Activated CD8-positive, alpha-beta memory T cell treated with anti-CD3 and anti-CD28 coated beads for 48 hours (primary cell): ENCODE measurements around the gene EEFSEC.

Experiments
- DNase-seq, 3 experiments: peaks; one replicate each; pipeline ENCODE4 v3.0.0-alpha.2; 2020; ENCODE audit warnings: low read depth in 2 of 3, low spot score in 2 of 3

EEFSEC gene

DNA sequence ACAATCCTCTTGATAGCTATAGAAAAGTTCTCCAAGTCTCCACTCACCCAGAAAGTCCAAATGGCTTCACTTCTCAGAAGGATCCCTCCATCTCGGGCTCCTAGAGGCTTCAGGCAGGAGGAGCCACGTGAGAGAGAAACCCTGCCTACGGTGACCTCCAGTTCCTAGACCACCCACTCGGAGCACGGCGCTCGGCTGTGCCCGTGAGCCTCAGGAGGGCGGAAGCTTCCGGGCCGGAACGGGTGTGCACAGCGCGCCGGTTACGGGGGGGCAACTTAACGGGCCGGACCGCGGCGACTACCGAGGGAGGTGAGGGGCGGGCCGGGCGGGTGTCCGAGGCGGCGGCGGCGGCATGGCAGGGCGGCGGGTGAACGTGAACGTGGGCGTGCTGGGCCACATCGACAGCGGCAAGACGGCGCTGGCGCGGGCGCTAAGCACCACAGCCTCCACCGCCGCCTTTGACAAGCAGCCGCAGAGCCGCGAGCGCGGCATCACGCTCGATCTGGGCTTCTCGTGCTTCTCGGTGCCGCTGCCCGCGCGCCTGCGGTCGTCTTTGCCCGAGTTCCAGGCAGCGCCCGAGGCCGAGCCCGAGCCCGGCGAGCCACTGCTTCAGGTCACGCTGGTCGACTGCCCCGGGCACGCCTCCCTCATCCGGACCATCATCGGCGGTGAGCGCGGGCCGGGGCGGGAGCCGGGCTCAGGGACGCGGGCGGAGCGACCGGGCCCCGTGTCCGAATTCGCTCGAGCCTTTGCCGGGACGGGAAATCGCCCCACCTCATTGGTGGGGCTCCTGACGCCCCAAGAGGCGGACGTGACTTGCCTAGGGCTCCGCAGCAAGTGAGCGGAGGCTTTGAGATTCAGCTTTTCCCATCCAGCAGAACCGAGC, at the start of gene EEFSEC:
TSS of gene EEFSEC (plus strand) at position 326 of the 886 bp plus-strand sequence. CDS start at position 353, 27 bp downstream.
- peak; percentile 79 to 88 (median 81) for DNase-seq

DNA sequence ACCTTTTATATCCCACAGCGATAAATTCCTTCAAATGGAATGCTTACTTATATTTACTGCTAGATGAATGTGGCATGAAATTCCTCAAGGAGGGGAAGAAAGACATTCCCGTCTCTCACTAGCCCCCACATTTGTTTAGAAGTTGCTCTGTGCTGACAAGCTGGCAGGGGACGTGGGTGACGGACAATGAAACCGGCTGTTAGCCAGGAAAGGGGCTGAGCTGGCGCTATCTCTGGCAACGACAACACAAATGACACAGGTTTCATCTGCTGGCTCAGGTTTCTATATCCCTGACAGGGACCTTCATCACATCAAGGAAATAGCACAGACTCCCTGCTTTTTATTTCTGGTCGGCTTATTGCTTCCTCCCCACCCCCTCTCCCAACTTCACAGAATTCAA, 45.4 kb upstream of the EEFSEC start:
- no peak for DNase-seq

DNA sequence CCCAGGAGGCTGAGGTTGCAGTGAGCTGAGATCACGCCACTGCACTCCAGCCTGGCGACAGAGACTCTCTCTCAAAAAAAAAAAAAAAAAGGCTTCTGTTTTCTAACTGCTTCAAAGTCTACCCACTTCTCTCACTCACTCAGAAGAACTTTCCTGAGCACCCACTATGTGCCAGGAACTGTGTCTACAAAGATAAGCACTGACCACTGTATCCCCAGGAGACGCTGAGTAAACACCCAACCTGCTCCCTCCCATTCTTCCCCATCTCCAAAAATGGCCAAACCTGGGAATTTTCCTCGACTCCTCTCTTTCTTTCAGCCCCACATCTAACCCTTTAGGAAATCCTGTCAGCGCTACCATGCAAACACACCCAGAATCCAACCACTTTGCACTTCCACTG, 42.1 kb upstream of the EEFSEC start:
- DNase-seq, result no peak

DNA sequence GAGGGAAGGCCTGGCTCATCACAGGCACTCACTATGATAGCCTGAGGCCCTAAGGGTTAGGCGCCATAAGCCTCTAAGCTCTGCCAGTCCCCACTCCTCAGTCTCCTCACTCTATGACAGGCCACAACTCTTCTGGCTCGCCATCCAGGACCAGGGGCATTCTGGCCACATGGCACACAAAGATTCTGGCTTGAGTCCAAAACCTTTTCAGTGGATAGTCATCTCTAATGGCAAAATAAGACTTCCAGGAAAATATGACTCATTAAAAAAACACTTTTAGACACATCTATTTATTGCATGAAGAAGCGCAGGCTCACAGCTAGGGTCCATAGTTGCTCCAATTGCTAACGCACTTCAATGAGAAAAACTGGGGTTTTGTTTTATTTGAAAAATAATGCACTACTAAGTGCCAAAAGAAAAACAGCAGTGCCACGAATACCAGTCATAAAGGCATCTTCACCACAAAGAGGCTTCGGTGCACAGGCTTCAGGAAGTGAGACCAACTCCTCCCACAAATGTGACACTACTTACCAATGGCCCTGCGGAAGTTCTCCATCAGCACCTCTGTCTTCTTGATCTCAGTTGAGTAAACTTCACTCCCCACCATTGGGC, 40.8 kb upstream of the EEFSEC start:
- peak in 1 of 3 experiments; percentile 13 for DNase-seq

DNA sequence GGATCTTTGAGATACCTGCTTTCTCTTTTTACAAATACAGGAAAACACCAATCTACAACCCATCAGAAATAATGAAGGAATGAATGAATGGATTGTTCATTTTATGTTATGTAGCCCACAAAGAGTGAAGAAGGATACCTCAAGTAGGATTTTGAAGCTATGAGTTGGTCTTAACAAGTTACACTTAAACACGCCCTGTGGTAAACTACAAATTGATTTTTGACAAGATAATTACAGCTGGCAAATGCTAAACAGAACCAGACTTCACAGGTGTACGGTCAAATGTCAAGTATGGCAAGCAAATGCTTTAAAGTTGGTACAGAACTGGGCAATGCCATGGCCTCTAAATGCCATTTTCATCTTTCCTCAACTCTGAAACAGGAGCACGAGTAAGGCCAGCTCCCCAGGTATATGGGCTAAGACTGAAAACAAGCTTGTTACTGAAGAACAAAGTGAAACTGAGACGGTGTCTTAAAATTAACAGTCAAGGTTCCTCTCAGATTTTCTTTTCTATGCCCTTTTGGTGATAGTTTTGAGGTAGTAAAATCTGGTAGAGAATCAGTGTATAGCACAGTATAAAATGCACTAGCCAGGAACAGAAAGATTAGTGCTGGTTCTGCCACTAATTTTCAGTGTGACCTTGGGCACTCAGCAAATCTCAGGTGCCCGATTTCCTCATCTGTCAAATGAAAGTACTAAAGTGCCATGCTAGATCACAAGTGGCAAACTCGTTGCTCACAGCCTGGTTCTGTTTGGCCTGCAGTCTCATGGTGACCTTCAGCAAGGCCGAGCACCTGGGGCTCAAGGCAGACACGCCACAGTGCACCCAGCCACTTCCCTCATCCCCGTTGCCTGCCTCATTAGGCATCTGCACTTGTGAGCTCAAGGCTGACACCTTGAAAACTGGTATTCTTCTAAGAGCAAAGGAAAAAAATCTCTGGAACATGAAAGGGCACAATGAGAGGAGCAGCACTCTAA, 39.2 kb upstream of the EEFSEC start:
- no peak for DNase-seq

- DNase-seq, result no peak
Measured at GRCh38 chr3:128122013-128122412, 31.3 kb upstream of the EEFSEC start.

GRCh38 chr3:128123156-128123537, 30.1 kb upstream of the EEFSEC start:
- no peak for DNase-seq

DNA sequence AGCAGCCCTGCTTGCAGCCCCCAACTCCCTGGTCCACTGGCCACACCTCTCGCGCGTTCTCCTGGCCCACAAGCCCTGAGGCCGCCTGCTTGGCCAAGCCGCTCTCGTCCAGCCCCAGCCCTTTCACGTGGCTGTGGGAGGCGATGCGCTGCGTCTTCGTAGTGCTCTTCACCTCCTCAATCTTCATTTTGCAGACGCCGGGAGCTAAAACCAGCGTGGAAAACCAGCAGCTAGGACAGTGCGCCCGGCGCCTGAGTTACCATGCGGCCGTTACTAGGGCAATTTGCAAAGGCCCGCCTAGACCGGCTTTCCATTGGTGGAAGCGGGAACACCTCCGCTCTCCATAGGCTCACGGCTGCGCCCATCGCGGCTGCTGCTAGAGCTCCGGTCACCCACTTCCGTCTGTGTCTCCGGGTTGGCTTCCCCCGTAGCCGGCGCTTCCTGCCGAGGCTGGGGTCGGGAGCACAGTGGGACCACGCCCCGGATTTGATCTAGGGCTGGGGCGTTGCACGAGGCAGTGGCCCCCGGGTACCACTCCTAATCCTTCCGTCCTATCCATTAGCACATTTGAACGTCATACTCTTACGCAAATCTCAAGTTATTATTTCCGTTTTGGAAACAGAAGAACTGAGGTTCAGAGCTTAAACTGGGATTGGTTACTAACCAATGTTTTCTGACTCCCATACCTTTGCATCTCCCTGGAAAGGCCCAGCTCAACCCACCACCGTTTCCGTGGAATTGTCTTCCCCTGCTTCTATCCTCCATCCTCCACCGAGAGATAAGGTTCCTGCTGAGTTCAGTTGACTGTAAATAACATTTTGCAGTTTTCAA, 29.5 kb upstream of the EEFSEC start, which contains the start of gene RUVBL1:
TSS of gene RUVBL1 (minus strand) at position 275 of the 831 bp plus-strand sequence. CDS start at position 187, 88 bp downstream.
- peak; percentile 82 to 94 (median 91) for DNase-seq

DNA sequence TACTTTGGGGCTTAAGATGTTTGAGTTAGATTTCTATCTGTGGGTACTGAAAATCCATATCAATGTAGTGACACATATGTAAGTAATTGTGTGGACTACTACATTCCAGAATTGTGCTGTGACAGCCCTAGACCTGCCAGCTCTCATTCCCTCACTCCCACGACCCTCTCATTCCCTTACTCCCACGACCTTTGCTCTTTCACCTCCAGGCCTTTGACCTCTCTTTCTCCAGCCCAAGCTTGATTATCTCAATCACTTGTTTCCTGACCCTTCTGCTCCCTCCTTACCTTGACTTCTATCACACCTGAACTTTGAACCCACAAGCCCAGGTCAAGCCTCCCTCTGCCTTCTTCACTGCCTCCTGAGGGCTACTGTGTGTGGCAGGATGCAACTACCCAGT, 26.0 kb upstream of the EEFSEC start:
- DNase-seq, result no peak

DNA sequence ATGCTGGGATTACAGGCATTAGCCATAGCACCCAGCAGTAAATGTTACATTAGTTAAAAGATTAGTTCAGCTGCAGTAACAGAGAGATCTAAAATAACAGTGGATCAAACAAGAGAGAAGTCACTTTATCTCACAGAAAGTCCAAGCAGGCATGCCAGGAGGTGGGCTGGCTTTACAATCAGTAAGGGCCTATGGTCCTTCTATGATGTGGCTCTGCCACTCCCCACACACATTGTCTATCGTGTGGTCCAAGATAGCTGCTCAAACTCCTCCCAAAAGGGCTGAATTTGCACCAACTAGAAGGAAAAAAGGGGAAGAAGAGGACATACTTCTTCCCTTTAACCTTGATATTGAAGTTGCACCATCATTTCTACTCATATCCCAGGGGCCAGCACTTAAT, 25.0 kb upstream of the EEFSEC start:
- no peak for DNase-seq

DNA sequence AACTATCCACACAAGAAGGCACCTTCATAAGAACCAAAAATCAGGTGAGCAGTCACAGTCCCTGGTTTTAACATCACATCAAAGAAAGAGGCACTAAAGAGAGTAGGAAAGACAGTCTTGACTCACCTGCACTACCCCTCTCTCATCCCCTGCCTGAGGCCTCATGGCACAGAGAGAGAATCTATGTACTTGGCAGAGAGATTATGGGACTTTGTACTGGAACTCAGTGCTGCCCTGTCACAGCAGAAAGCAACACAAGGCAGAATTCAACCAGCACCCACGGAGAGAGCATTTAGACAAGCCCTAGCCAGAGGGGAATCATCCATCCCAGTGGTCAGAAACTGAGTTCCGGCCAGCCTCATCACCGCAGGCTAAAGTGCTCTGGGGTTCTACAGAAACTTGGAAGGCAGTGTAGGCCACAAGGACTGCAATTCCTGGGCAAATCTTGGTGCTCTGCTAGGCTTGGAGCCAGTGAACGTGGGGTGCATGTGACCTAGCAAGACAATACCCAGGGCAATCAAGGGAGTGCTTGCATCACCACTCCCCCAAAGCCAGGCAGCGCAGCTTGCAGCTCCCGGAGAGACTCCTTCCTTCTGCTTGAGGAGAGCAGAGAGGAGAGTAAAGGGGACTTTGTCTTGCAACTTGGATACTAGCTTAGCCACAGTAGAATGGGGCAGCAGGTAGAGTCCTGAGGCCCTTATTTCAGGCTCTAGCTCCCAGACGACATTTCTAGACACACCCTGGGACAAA, 21.2 kb upstream of the EEFSEC start:
- DNase-seq, result no peak

DNA sequence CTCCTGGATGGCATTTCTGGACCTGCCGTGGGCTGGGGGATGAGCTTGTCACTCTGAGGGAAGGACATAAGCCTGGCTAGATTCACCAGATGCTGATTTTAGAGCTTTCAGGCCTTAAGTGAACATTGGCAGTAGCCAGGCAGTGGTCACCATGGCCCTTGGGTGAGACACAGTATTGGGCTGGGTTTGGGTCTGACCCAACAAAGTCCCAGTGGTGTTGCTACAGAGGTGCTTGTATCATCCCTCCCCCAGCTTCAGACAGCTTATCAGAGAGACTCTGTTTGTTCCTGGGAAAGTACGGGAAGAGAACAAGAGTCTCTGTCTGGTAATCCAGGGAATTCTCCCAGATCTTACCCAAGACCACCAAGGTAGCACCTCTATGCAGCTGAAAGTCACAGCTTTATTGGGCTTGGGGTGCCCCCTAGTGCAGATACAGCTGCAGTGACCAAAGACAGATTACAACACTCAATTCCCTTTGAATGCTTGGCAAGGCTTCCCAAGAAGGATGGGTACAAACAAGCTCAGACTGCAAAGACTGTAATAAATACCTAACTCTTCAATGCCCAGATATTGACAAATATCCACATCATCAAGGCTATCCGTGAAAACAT, 19.9 kb upstream of the EEFSEC start:
- DNase-seq, result no peak

DNA sequence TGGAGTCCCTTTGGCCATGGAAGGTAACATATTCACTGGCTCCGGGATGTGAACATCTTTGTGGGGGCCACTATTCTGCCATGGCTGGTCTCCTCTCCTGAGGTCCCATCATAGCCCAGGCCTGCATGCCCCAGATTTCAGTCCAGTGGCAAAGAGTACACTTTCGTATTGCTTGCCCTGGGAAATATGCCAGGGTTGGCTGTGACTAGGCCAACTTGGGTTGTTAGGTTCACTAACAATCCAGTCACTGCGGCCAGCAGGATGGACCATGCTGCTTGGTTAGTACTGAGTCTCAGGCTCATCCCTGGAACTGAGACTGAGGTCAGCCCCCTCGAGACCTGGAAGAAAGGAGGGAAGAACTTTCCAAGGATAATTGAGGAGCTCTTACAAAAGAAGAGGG, 9.8 kb upstream of the EEFSEC start:
- no peak for DNase-seq

DNA sequence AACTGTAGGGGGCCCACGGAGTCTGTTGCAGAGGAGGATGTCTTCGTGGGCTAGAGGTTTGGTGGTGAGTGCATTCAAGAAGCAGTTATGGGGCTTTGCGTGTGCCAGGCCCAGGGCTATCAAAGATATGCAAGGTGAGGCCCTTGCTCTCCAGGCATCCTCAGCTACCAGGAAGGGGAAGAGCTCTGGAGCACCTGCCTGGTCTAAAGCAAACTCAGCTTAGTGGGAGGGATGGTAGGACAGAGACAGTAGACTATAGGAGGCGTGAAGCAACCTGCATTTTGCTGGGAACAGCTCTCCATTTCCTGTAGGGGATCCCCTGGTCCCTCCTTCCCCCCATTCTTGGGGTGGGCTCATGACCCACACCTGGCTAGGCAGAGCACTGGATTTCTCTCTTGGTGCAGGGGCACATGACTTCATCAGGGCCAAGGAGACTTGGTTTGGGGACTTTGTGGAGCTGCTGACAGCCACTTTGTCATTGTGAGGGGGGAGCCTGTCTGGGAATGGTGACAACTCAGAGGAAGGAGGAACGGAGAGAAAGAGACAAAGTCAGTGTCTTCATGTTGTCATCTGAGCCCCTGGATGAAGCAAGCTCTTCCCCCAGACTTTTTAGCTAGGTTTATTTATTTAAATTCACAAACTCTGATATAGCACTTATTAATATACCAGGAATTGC, 8.6 kb upstream of the EEFSEC start:
- DNase-seq, result no peak

DNA sequence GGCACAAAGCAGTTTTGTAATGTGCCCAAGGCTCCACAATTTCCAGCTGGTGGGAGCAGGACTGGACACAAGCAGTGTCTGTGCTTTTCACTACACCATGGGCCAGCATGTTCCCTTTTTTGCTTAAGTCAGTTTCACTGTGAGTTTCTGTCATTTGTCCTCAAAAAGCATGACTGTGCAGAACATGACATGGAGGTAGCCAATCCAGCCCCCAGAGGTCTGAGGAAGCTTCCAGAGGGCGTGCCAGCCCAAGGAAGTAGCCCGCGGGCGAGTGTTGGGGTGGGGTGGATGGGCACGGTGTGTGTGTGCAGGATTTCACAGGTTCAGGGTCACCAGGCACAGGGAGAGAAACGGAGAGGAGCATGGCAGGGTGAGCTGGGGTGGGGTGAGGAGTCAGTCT, 8.0 kb upstream of the EEFSEC start:
- DNase-seq, result no peak

DNA sequence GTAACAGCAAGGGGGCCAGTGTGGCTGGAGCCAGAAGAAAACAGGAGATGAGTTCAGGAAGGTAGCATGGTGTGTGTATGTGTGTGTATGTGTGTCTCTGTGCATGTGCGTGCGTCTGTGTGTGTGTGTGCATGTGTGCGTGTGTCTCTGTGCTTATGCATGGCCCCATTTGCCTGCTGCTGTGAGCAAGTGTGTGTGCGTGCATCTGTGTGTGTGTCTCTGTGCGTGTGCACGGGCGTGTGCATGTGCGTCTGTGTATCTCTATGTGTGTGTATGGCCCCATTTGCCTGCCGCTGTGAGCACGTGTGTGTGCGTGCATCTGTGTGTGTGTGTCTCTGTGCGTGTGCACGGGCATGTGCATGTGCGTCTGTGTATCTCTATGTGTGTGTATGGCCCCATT, 7.1 kb upstream of the EEFSEC start:
- no peak for DNase-seq

DNA sequence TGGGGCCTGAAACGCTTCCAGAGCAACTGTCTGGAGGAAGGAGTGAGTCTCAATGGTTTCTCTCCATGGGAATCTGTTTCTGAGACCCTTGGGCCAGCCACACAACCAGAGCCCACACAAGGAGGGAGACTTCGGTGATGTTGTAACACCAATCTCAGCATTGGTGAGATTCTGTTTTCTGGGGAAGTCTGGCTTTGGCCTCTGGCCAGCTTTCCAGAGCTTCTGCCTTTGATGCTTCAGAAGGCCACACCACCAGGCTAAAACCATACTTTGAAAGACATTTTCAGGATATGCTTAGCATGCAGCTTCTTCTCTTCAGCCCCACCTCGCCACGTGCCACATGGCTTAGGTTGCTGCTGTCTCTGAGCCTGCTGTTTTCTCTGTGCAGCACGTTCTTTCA, 3.6 kb upstream of the EEFSEC start:
- no peak for DNase-seq

DNA sequence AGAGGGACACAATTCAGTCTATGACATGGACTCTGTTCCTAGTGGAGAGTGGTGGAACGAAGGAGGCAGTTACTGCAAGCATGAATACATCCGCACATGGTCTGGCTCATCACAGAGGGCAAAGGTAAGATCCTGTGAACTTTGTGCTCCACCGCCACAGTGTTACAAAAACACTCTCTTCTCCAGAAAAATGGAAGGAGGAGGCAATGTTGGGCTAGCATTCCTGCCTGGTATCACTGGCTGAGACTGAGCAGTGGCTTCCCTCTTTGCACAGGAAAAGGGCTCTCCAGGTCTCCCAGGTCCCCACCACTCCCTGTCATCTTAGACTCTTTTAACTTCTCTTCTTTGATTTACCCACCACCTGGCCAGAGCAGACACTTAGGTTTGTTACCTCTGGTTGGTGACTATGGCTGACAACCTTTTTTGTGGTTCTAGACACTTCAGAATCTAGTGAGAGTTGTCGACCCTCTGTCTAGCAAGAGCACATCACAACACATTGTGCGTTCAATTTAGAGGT, 1.5 kb upstream of the EEFSEC start:
- DNase-seq, result no peak
